T-cell (primary cell): Measurements from ENCODE around the gene HECW1. TPM values are rescaled to one million over a fixed set of nuclear protein-coding genes. Genes with fewer than 3 reads are reported as not detected.

Experiments
- ATAC-seq, 4 experiments: fragments of 200-7000 bp in 3 of 4; fragments of 150-1000 bp in 1 of 4; cut with Tn5 transposase; replicated peaks in 1 of 4; 1 replicate in 3 of 4; 2 replicates in 1 of 4; pipeline ENCODE4 v1.10.0; 2021; ENCODE audit warnings: moderate library complexity in 3 of 4, mild to moderate bottlenecking in 2 of 4, moderate number of reproducible peaks in 1 of 4
- CTCF ChIA-PET, 2 donors: fragments of 300-600 bp; sonication (Branson Sonifier 250); formaldehyde crosslinking; loops; one replicate each; lab custom pipeline; 2022; ENCODE audit warnings: antibody characterized with exemption in 2 of 2; lab: Charles Lee
- POLR2A ChIA-PET, 2 donors: fragments of 300-600 bp; sonication (Branson Sonifier 250); formaldehyde crosslinking; loops; one replicate each; lab custom pipeline; 2022; ENCODE audit warnings: antibody characterized with exemption in 2 of 2; lab: Charles Lee
- DNase-seq, 35 experiments: peaks; one replicate each; pipeline versions ENCODE4 v3.0.0 to v3.0.0-alpha.2; 2013 to 2023
- H3K27ac ChIP-seq: one replicate; pipeline ENCODE4 v1.5.1; 2013; ENCODE audit warnings: low read length
- H3K27me3 ChIP-seq, 2 experiments: replicated peaks in 1 of 2; 1 replicate in 1 of 2; 2 replicates in 1 of 2; pipeline versions ENCODE4 v1.6.1 to v1.7.0; 2013; ENCODE audit warnings: low read length in 1 of 2, mixed read lengths in 1 of 2; ENCODE audit not compliant: control insufficient read depth in 2 of 2, insufficient read depth in 2 of 2; ENCODE audit errors: extremely low read depth in 1 of 2
- H3K36me3 ChIP-seq, 2 donors: 1 replicate in 1 of 2; 2 replicates in 1 of 2; pipeline versions ENCODE4 v1.6.1 to v1.7.0; 2013; ENCODE audit warnings: low read length in 1 of 2; ENCODE audit not compliant: control insufficient read depth in 2 of 2, insufficient read depth in 1 of 2; ENCODE audit errors: extremely low read depth in 1 of 2
- H3K4me1 ChIP-seq, 2 experiments: 1 replicate in 1 of 2; 2 replicates in 1 of 2; pipeline versions ENCODE4 v1.6.1 to v1.7.0; 2013; ENCODE audit warnings: low read length in 2 of 2, mixed read lengths in 1 of 2; ENCODE audit not compliant: insufficient read depth in 2 of 2, control insufficient read depth in 1 of 2; ENCODE audit errors: extremely low read depth in 1 of 2
- H3K4me3 ChIP-seq, 2 donors: 1 replicate in 1 of 2; 2 replicates in 1 of 2; pipeline versions ENCODE4 v1.5.1 to v1.7.0; 2013; ENCODE audit warnings: mild to moderate bottlenecking in 2 of 2, low read length in 1 of 2, moderate library complexity in 1 of 2; ENCODE audit not compliant: control insufficient read depth in 1 of 2; ENCODE audit errors: extremely low read depth in 1 of 2
- H3K9me3 ChIP-seq: 2 replicates; pipeline ENCODE4 v1.7.0; 2013
- H3K27ac Mint-ChIP-seq, 2 donors: one replicate each; pipeline ENCODE4 v1.8.0; 2020 to 2021; ENCODE audit warnings: mild to moderate bottlenecking in 2 of 2, mixed read lengths in 2 of 2
- H3K27me3 Mint-ChIP-seq, 2 donors: one replicate each; pipeline ENCODE4 v1.8.0; 2021 to 2022; ENCODE audit warnings: mixed read lengths in 2 of 2
- H3K36me3 Mint-ChIP-seq: one replicate; pipeline ENCODE4 v1.8.0; 2021; ENCODE audit warnings: mixed read lengths
- H3K4me1 Mint-ChIP-seq, 3 donors: one replicate each; pipeline ENCODE4 v1.8.0; 2020 to 2022; ENCODE audit warnings: mixed read lengths in 3 of 3, mild to moderate bottlenecking in 1 of 3
- H3K4me3 Mint-ChIP-seq, 3 donors: one replicate each; pipeline ENCODE4 v1.8.0; 2020 to 2022; ENCODE audit warnings: mild to moderate bottlenecking in 3 of 3, mixed read lengths in 3 of 3, moderate library complexity in 3 of 3
- H3K9me3 Mint-ChIP-seq, 3 donors: one replicate each; pipeline ENCODE4 v1.8.0; 2020 to 2022; ENCODE audit warnings: mixed read lengths in 3 of 3
- WGBS: methylation state at CpG from one replicate; pipeline ENCODE4 v1.1.5; 2013; ENCODE audit warnings: missing lambda C conversion rate; ENCODE audit not compliant: insufficient coverage; 5-methylcytosine and 5-hydroxymethylcytosine counted together
- total RNA-seq, 35 experiments: library from RNA in 6 of 35; stranded (reverse) in 6 of 35; fragments of 120-200 nt in 1 of 35; gene quantifications; one replicate each; pipeline versions ENCODE4 v1.2.1 to v1.2.4 and lab custom pipeline; 2013 to 2026

Gene HECW1
- total RNA-seq, 5 donors from 2014 or later (not counting 1 experiment from before 2014, with no cell fraction given), result not detected

DNA sequence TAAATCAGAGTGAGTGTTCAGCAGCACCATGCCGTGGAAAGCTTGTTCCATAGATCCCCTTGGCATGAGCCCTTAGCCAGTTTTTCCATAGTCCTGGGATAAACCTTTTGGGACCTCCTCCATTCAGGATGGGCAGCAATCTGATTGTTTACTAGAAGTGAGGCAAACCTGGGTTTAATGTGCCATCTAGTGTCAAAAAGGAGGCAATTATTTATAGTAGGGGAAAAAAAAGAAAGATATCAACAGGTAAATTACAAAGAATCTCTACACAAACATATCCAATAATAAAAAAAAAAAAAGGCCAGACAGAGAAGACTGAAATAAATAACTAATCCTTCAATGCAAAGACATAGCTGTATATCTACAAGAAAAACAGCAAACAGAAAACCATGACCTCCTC is 241.5 kb downstream of the HECW1 start:
- Mint-ChIP-seq H3K27ac (no peak overlapping the region), H3K9me3 (peaks cover 6 to 19% (median 8%) of the 10 kb centered on the region in 3 donors), H3K27me3 (peaks cover 34 to 41% of the 10 kb centered on the region in 2 donors), H3K4me3 (no peak overlapping the region), H3K4me1 (no peaks in the 10 kb centered on the region), H3K36me3 (peaks cover 9% of the 10 kb centered on the region)
- Histone ChIP-seq H3K36me3 (no peaks in the 10 kb centered on the region), H3K9me3 (no peaks in the 10 kb centered on the region), H3K27ac (no peak overlapping the region), H3K4me1 (no peaks in the 10 kb centered on the region), H3K27me3 (peaks cover 0 to 5% of the 10 kb centered on the region in 2 experiments), H3K4me3 (no peak overlapping the region)
- ChIA-PET POLR2A (interaction anchor here in 1 of 2 donors (0.6 kb wide), 1 partner anchor 393 kb away, joined by 3 read pairs; no protein-coding TSS in a partner anchor), CTCF (no interaction called here)
- ATAC-seq (no peak), DNase-seq (no peak)
- 80% methylated on average over 1 of the region's 1 CpG for WGBS

DNA sequence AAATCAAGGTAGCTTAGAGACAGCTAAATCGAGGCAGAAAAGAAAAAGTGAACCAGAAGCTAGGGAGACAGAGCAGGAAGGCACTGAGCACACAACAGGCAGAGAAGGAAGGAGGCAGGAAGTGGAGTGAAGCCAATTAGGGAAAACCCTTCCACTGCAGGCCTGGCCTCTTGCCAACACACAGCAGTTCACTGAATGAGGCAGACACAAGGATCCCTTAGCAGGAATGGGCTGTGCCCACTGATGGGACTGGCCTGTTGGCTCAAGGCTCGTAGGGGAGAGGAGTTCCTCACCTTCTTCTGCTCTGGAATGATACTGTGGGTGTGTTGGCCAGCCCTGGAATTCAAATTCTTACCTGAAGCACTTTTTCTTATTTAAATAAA is 250.2 kb downstream of the HECW1 start:
- Mint-ChIP-seq H3K4me3 (no peak overlapping the region), H3K27me3 (peaks cover 0 to 6% of the 10 kb centered on the region in 2 donors), H3K36me3 (no peaks in the 10 kb centered on the region), H3K4me1 (no peaks in the 10 kb centered on the region), H3K9me3 (no peaks in the 10 kb centered on the region), H3K27ac (no peak overlapping the region)
- Histone ChIP-seq H3K4me3 (no peak overlapping the region), H3K36me3 (no peaks in the 10 kb centered on the region), H3K9me3 (no peaks in the 10 kb centered on the region), H3K27me3 (no peaks in the 10 kb centered on the region), H3K27ac (no peak overlapping the region), H3K4me1 (no peaks in the 10 kb centered on the region)
- ChIA-PET POLR2A (no interaction called here), CTCF (no interaction called here)
- DNase-seq (no peak), ATAC-seq (no peak)
- WGBS, result no CpG with 5 or more reads among the region's 2 CpGs

GRCh38 chr7:43363035-43363791 is 250.8 kb downstream of the HECW1 start:
- H3K9me3 ChIP-seq, result no peaks in the 10 kb centered on the region
- no peaks in the 10 kb centered on the region for H3K4me1 Mint-ChIP-seq
- peaks cover 0 to 6% of the 10 kb centered on the region in 2 donors for H3K27me3 Mint-ChIP-seq
- H3K27ac Mint-ChIP-seq, result no peak overlapping the region
- H3K4me3 ChIP-seq, result no peak overlapping the region
- H3K36me3 ChIP-seq, result no peaks in the 10 kb centered on the region
- ATAC-seq (no peak), DNase-seq (no peak)
- 88% methylated on average over 4 of the region's 6 CpGs for WGBS
- H3K27ac ChIP-seq, result no peak overlapping the region
- CTCF ChIA-PET, result no interaction called here
- H3K27me3 ChIP-seq, result no peaks in the 10 kb centered on the region
- no peaks in the 10 kb centered on the region for H3K4me1 ChIP-seq
- H3K4me3 Mint-ChIP-seq, result no peak overlapping the region
- H3K36me3 Mint-ChIP-seq, result no peaks in the 10 kb centered on the region
- POLR2A ChIA-PET, result no interaction called here
- no peaks in the 10 kb centered on the region for H3K9me3 Mint-ChIP-seq

- Histone ChIP-seq H3K4me1 (no peaks in the 10 kb centered on the region), H3K9me3 (no peaks in the 10 kb centered on the region), H3K27me3 (no peaks in the 10 kb centered on the region), H3K36me3 (no peaks in the 10 kb centered on the region), H3K4me3 (no peak overlapping the region), H3K27ac (no peak overlapping the region)
- H3K27ac Mint-ChIP-seq, result no peak overlapping the region
- DNase-seq, result no peak
- WGBS, result 89% methylated on average over 5 of the region's 7 CpGs
- ChIA-PET POLR2A (no interaction called here), CTCF (no interaction called here)
- H3K36me3 Mint-ChIP-seq, result no peaks in the 10 kb centered on the region
- no peaks in the 10 kb centered on the region for H3K9me3 Mint-ChIP-seq
- no peak for ATAC-seq
- no peak overlapping the region for H3K4me3 Mint-ChIP-seq
- H3K4me1 Mint-ChIP-seq, result no peaks in the 10 kb centered on the region
- H3K27me3 Mint-ChIP-seq, result peaks cover 0 to 6% of the 10 kb centered on the region in 2 donors
Observed at GRCh38 chr7:43364391-43364790, 251.9 kb downstream of the HECW1 start.

- H3K9me3 ChIP-seq, result no peaks in the 10 kb centered on the region
Observed at GRCh38 chr7:43372676-43373355, 260.4 kb downstream of the HECW1 start.

GRCh38 chr7:43377196-43377960 is 264.9 kb downstream of the HECW1 start:
- ChIA-PET CTCF (no interaction called here), POLR2A (no interaction called here)
- peaks cover 11 to 17% of the 10 kb centered on the region in 2 donors for H3K27me3 Mint-ChIP-seq
- H3K27ac Mint-ChIP-seq, result no peak overlapping the region
- H3K9me3 Mint-ChIP-seq, result no peaks in the 10 kb centered on the region
- no peaks in the 10 kb centered on the region for H3K4me1 Mint-ChIP-seq
- H3K4me3 Mint-ChIP-seq, result no peak overlapping the region
- WGBS, result no CpG with 5 or more reads among the region's 4 CpGs
- ATAC-seq, result no peak
- no peak for DNase-seq
- Histone ChIP-seq H3K27ac (no peak overlapping the region), H3K9me3 (no peaks in the 10 kb centered on the region), H3K4me1 (no peaks in the 10 kb centered on the region), H3K36me3 (no peaks in the 10 kb centered on the region), H3K27me3 (peaks cover 0 to 3% of the 10 kb centered on the region in 2 experiments), H3K4me3 (no peak overlapping the region)
- no peaks in the 10 kb centered on the region for H3K36me3 Mint-ChIP-seq

More at GRCh38 chr7:43372676-43373355, 260.4 kb downstream of the HECW1 start:
- H3K4me3 ChIP-seq, result no peak overlapping the region
- 40% methylated on average over 2 of the region's 6 CpGs for WGBS
- no peaks in the 10 kb centered on the region for H3K4me1 Mint-ChIP-seq
- ChIA-PET CTCF (no interaction called here), POLR2A (no interaction called here)
- H3K4me3 Mint-ChIP-seq, result no peak overlapping the region
- no peaks in the 10 kb centered on the region for H3K4me1 ChIP-seq
- DNase-seq (no peak), ATAC-seq (no peak)
- no peaks in the 10 kb centered on the region for H3K36me3 ChIP-seq
- H3K9me3 Mint-ChIP-seq, result no peaks in the 10 kb centered on the region
- no peak overlapping the region for H3K27ac Mint-ChIP-seq
- no peak overlapping the region for H3K27ac ChIP-seq
- no peaks in the 10 kb centered on the region for H3K36me3 Mint-ChIP-seq
- no peaks in the 10 kb centered on the region for H3K27me3 ChIP-seq
- H3K27me3 Mint-ChIP-seq, result peaks cover 7 to 9% of the 10 kb centered on the region in 2 donors
